ENCODE measurements around the gene DUSP16.

The DUSP16 gene

DNA sequence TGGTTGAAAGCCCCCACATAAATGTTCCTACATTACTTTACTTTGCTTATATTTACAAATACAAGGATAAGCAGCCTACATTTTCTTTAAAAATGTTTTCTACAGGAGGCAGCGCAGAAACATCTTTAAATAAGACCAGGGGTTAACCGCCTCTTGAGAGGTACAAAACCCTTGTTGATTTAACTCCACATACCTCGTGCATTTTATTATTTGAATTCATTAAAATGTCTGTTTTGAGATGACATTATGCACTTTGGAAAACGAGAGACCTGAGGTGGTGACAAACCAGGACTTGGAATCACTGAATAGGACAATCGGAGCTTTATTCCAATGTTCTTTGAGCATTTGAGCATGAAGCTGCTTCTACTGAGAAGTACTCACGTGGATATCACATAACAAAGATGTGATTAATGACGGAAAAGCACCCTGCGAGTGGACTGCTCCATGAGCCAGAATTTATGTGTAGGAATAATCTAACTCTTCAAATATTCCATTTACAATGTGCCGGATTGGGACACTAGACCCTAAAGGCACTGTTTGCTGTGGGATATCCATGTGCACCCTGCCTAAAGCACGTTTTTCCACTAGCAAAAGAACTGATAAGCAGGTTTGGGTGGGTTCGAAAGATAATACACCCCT is 746 bp upstream of the DUSP16 start:
- TF ChIP-seq TAF1 (IDR thresholded peaks at IDR 0.05; ENCODE audit: low read depth, low read length) (no peak), SPI1 (IDR thresholded peaks at IDR 0.05; ENCODE audit: low read depth, low read length) (no peak), POU2F2 (IDR thresholded peaks at IDR 0.05; ENCODE audit: low read depth, low read length) (no peak)
- no peak for FAIRE-seq
- DNase-seq (ENCODE audit: insufficient read length, low spot score): no peak

GRCh38 chr12:12562016-12562483 is 613 bp downstream of the DUSP16 start:
- 0 out of 2 replicates have a peak, but pooled peaks have one; percentile 28 for TF ChIP-seq TAF1 (IDR thresholded peaks at IDR 0.05; ENCODE audit: low read depth, low read length)
- TF ChIP-seq POLR2A (IDR thresholded peaks at IDR 0.05; ENCODE audit: low read depth, low read length): no peak
- no peak for DNase-seq (ENCODE audit: insufficient read length, low spot score)
- no peak for FAIRE-seq

DNA sequence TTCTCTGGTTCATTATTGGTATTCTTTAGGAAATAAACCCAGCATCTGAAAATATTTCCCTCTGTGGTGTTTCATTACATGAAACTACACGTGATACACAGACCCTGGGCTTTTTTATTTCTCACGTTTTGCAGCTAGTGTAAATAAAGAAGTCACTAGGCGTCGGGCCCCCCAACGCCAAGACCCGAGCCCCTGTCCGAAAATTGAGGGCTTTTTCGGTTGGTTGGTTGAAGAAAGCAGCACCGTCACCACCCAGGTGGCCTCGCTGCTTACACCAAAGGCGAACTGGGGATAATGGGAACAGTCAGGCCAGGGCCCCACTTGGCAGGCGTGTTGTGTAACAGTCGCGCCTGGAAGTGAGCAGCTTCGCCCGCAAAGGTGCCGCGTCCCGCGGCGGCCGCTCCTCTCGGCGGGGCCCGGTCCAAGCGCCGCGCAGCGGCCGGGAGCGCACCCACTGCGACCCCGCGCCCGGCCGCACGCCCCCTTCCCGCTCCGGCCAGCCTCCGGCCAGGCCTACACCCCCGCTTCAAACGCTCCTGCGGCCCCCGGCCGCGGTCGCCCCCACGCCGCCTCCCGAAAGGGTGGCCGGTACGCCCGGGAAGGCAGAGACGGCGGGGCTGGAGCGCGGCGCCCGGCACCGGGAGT is 1.2 kb downstream of the DUSP16 start:
- no peak for DNase-seq (ENCODE audit: insufficient read length, low spot score)
- TF ChIP-seq PAX5 (IDR thresholded peaks at IDR 0.05; ENCODE audit: insufficient read depth, low read length, severe bottlenecking) (no peak), POLR2A (IDR thresholded peaks at IDR 0.05; ENCODE audit: low read depth, low read length) (peak; percentile 64; the same call in 1 of the 2 replicates), POLR2AphosphoS5 (IDR thresholded peaks at IDR 0.05; ENCODE audit: low read depth, low read length) (peak; percentile 70; the same call in 1 of the 2 replicates), POU2F2 (IDR thresholded peaks at IDR 0.05; ENCODE audit: low read depth, low read length) (0 out of 2 replicates have a peak, but pooled peaks have one; percentile 41), TAF1 (IDR thresholded peaks at IDR 0.05; ENCODE audit: low read depth, low read length) (peak; percentile 56; the same call in 1 of the 2 replicates)
- FAIRE-seq: peak; percentile 75

DNA sequence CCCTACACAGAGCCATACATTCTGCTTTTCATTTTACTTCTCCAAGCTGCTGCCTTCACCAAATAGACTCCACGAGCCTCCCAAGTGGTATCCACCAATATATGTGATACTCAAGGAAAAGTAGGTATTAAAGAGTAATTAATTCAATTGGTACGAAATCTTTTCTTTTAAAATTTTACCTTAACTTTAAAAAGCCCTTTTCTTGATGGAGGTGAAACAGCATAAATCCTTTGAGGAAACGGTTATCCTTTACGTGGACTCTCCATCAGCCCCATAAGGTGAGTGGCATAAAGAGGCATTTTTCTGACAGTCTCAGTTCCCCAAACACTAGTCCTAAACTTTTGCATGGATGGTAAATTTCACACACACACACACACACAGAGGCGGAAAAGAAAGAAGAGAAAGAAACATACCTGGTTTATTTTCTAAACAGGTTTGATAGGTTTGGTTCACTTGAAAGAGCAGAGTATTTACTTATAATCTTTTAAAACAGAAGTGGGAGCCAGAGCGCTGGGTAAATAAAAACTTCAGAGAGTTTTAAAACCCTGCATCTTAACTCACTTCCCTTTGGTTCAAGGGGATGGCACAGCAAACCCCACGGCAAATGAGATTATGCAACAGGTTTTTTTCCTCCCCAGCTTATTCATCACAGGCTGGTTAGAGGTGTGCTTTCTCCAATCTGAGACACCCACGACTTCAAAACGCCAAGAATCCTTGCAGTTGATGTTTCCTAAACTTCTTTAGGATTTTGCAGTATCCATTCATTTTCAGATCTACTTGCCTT is 1.9 kb downstream of the DUSP16 start:
- TF ChIP-seq POLR2AphosphoS5 (IDR thresholded peaks at IDR 0.05; ENCODE audit: low read depth, low read length) (peak; percentile 66), POU2F2 (IDR thresholded peaks at IDR 0.05; ENCODE audit: low read depth, low read length) (peak; percentile 84), TAF1 (IDR thresholded peaks at IDR 0.05; ENCODE audit: low read depth, low read length) (peak; percentile 52), PAX5 (IDR thresholded peaks at IDR 0.05; ENCODE audit: insufficient read depth, low read length, severe bottlenecking) (no peak), POLR2A (IDR thresholded peaks at IDR 0.05; ENCODE audit: low read depth, low read length) (peak; percentile 80), SPI1 (IDR thresholded peaks at IDR 0.05; ENCODE audit: low read depth, low read length) (peak; percentile 84)
- DNase-seq (ENCODE audit: insufficient read length, low spot score) (no peak), FAIRE-seq (peak; percentile 48)

GRCh38 chr12:12559719-12560296 is 2.9 kb downstream of the DUSP16 start:
- no peak for DNase-seq (ENCODE audit: insufficient read length, low spot score)
- TF ChIP-seq POLR2AphosphoS5 (IDR thresholded peaks at IDR 0.05; ENCODE audit: low read depth, low read length) (0 out of 2 replicates have a peak, but pooled peaks have one; percentile 28), PAX5 (IDR thresholded peaks at IDR 0.05; ENCODE audit: insufficient read depth, low read length, severe bottlenecking) (no peak), POLR2A (IDR thresholded peaks at IDR 0.05; ENCODE audit: low read depth, low read length) (0 out of 2 replicates have a peak, but pooled peaks have one; percentile 19)
- no peak for FAIRE-seq

DNA sequence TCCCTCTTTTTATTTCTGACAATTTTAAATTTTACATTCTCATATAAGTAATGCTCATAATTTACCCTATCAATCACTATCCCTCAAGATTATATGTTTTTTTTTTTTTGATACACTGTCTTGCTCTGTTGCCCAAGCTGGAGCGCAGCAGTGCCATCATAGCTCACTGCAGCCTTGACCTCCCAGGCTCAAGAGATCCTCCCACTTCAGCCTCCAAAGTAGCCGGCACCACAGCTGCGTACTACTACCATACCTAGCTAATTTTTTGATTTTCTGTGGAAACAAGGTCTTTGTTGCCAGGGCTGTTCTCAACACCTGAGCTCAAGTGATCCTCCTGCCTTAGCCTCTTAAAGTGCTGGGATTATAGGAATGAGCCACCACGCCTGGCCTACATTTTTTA is 4.4 kb downstream of the DUSP16 start:
- FAIRE-seq (peak; percentile 54), DNase-seq (ENCODE audit: insufficient read length, low spot score) (no peak)
- TF ChIP-seq PAX5 (IDR thresholded peaks at IDR 0.05; ENCODE audit: insufficient read depth, low read length, severe bottlenecking) (no peak), SPI1 (IDR thresholded peaks at IDR 0.05; ENCODE audit: low read depth, low read length) (no peak), POLR2A (IDR thresholded peaks at IDR 0.05; ENCODE audit: low read depth, low read length) (no peak), TAF1 (IDR thresholded peaks at IDR 0.05; ENCODE audit: low read depth, low read length) (no peak), POU2F2 (IDR thresholded peaks at IDR 0.05; ENCODE audit: low read depth, low read length) (no peak), POLR2AphosphoS5 (IDR thresholded peaks at IDR 0.05; ENCODE audit: low read depth, low read length) (no peak)

GRCh38 chr12:12557733-12558132 is 4.9 kb downstream of the DUSP16 start:
- TF ChIP-seq POLR2A (IDR thresholded peaks at IDR 0.05; ENCODE audit: low read depth, low read length) (no peak; the same call in 1 of the 2 replicates), POLR2AphosphoS5 (IDR thresholded peaks at IDR 0.05; ENCODE audit: low read depth, low read length) (no peak), SPI1 (IDR thresholded peaks at IDR 0.05; ENCODE audit: low read depth, low read length) (no peak), POU2F2 (IDR thresholded peaks at IDR 0.05; ENCODE audit: low read depth, low read length) (no peak), PAX5 (IDR thresholded peaks at IDR 0.05; ENCODE audit: insufficient read depth, low read length, severe bottlenecking) (no peak), TAF1 (IDR thresholded peaks at IDR 0.05; ENCODE audit: low read depth, low read length) (no peak)

GRCh38 chr12:12555656-12556055 is 7.0 kb downstream of the DUSP16 start:
- no peak for DNase-seq (ENCODE audit: insufficient read length, low spot score)
- TF ChIP-seq POLR2AphosphoS5 (IDR thresholded peaks at IDR 0.05; ENCODE audit: low read depth, low read length) (0 out of 2 replicates have a peak, but pooled peaks have one; percentile 33), POLR2A (IDR thresholded peaks at IDR 0.05; ENCODE audit: low read depth, low read length) (no peak)
- peak; percentile 48 for FAIRE-seq

More at GRCh38 chr12:12557733-12558132, 4.9 kb downstream of the DUSP16 start:
- DNase-seq (ENCODE audit: insufficient read length, low spot score) (no peak), FAIRE-seq (no peak)

DNA sequence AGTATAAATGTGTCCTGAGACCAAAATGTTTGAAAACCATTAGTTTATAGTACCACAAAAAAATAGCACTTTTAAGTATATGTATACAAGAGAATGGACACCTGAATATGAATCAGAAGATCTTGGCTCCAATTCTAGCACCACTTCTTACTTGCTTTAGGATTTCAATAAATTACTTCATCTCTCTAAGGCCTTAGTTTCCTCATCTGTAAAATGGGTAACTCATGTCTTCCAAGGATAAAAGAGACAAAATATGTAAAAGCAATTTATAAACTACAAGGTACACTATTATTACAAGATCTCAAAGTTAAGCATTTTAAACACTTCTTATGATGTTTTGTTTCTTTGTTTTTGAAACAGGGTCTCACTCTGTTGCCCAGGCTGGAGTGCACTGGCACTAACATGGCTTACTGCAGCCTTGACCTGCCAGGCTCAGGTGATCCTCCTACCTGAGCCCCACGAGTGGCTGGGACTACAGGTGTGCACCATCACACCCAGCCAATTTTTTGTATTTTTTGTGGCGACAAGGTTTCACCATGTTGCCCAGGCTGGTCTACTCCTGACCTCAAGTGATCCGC is 9.4 kb downstream of the DUSP16 start:
- DNase-seq (ENCODE audit: insufficient read length, low spot score) (no peak), FAIRE-seq (peak; percentile 26)
- TF ChIP-seq POLR2A (IDR thresholded peaks at IDR 0.05; ENCODE audit: low read depth, low read length) (no peak), SPI1 (IDR thresholded peaks at IDR 0.05; ENCODE audit: low read depth, low read length) (no peak), POU2F2 (IDR thresholded peaks at IDR 0.05; ENCODE audit: low read depth, low read length) (no peak), POLR2AphosphoS5 (IDR thresholded peaks at IDR 0.05; ENCODE audit: low read depth, low read length) (no peak), TAF1 (IDR thresholded peaks at IDR 0.05; ENCODE audit: low read depth, low read length) (no peak), PAX5 (IDR thresholded peaks at IDR 0.05; ENCODE audit: insufficient read depth, low read length, severe bottlenecking) (no peak)
